DOHH2 (cell line): ENCODE results near the gene RASL10A.

Experiments
- H3F3A ChIP-seq: fragments of 200-600 bp; sonication (generic), shearing (Covaris generic); 2 replicates; pipeline ENCODE4 v1.6.0; 2016; ENCODE audit warnings: antibody characterized with exemption, mild to moderate bottlenecking; ENCODE audit not compliant: control insufficient read depth, insufficient read depth
- H3K27ac ChIP-seq: fragments of 200-600 bp; sonication (generic); 2 replicates; pipeline ENCODE4 v1.5.1; 2014; ENCODE audit warnings: low read depth, mild to moderate bottlenecking, low read length, moderate library complexity
- H3K27me3 ChIP-seq: fragments of 200-600 bp; sonication (generic); 2 replicates; pipeline ENCODE4 v1.6.1; 2014; ENCODE audit warnings: mild to moderate bottlenecking, low read length, mixed read lengths; ENCODE audit not compliant: control insufficient read depth
- H3K36me3 ChIP-seq: fragments of 200-600 bp; sonication (generic); 2 replicates; pipeline ENCODE4 v1.6.1; 2014; ENCODE audit warnings: mild to moderate bottlenecking, low read length, moderate library complexity, mixed read lengths; ENCODE audit not compliant: control insufficient read depth
- H3K4me1 ChIP-seq: fragments of 200-600 bp; sonication (generic); 2 replicates; pipeline ENCODE4 v1.6.1; 2014; ENCODE audit warnings: mild to moderate bottlenecking, low read length, mixed read lengths; ENCODE audit not compliant: control insufficient read depth
- H3K4me2 ChIP-seq: fragments of 200-600 bp; sonication (generic); 2 replicates; pipeline ENCODE4 v1.6.0; 2014; ENCODE audit warnings: mild to moderate bottlenecking, low read length, moderate library complexity
- H3K4me3 ChIP-seq: fragments of 200-600 bp; sonication (generic); 2 replicates; pipeline ENCODE4 v1.5.1; 2014; ENCODE audit warnings: mild to moderate bottlenecking, low read length, mixed read lengths
- H3K79me2 ChIP-seq: fragments of 200-600 bp; sonication (generic); 2 replicates; pipeline ENCODE4 v1.6.1; 2014; ENCODE audit warnings: mild to moderate bottlenecking, low read length, mixed read lengths; ENCODE audit not compliant: control insufficient read depth
- H3K9me2 ChIP-seq: fragments of 200-600 bp; sonication (generic); replicated peaks from 2 replicates; pipeline ENCODE4 v1.6.1; 2014; ENCODE audit warnings: mild to moderate bottlenecking, low read length, mixed read lengths; ENCODE audit not compliant: control insufficient read depth
- H3K9me3 ChIP-seq: fragments of 200-600 bp; sonication (generic); 2 replicates; pipeline ENCODE4 v1.6.1; 2014; ENCODE audit warnings: antibody characterized with exemption, low read length, mixed read lengths; ENCODE audit not compliant: control insufficient read depth, insufficient read depth
- H4K20me1 ChIP-seq: fragments of 200-600 bp; sonication (generic); 2 replicates; pipeline ENCODE4 v1.6.0; 2014; ENCODE audit warnings: low read depth, mild to moderate bottlenecking, antibody characterized with exemption, low read length, moderate library complexity; ENCODE audit not compliant: control insufficient read depth, insufficient read depth
- EZH2phosphoT487 ChIP-seq: fragments of 200-600 bp; sonication (generic); IDR thresholded peaks from 2 replicates; pipeline ENCODE4 v1.6.1; 2017; ENCODE audit warnings: borderline replicate concordance, mild to moderate bottlenecking, antibody characterized with exemption, low read length, moderate library complexity, mixed read lengths
- TF ChIP-seq, protein P1 (sequence below): fragments of 200-600 bp; sonication (generic); IDR thresholded peaks from one replicate; pipeline ENCODE4 v1.5.1; 2014; ENCODE audit warnings: antibody characterized with exemption, mild to moderate bottlenecking, low read depth, low read length; ENCODE audit not compliant: poor library complexity, severe bottlenecking

Gene RASL10A

GRCh38 chr22:29268511-29269229 lies 46.8 kb downstream of the RASL10A start:
- H3K4me2 ChIP-seq = peak overlapping the region; percentile 98
- peak overlapping the region; percentile 84 for H3K27ac ChIP-seq
- H3K79me2 ChIP-seq = peaks cover 80% of the 10 kb centered on the region
- 0 out of 2 replicates have a peak, but pooled peaks cover 3% of the 10 kb centered on the region for H3F3A ChIP-seq
- H3K36me3 ChIP-seq = peaks cover 90% of the 10 kb centered on the region
- H3K9me2 ChIP-seq = no peaks in the 10 kb centered on the region
- peaks cover 47% of the 10 kb centered on the region for H4K20me1 ChIP-seq
- peak overlapping the region; percentile 93 for H3K4me3 ChIP-seq
- no peak for TF ChIP-seq EZH2phosphoT487
- TF ChIP-seq, protein P1, sequence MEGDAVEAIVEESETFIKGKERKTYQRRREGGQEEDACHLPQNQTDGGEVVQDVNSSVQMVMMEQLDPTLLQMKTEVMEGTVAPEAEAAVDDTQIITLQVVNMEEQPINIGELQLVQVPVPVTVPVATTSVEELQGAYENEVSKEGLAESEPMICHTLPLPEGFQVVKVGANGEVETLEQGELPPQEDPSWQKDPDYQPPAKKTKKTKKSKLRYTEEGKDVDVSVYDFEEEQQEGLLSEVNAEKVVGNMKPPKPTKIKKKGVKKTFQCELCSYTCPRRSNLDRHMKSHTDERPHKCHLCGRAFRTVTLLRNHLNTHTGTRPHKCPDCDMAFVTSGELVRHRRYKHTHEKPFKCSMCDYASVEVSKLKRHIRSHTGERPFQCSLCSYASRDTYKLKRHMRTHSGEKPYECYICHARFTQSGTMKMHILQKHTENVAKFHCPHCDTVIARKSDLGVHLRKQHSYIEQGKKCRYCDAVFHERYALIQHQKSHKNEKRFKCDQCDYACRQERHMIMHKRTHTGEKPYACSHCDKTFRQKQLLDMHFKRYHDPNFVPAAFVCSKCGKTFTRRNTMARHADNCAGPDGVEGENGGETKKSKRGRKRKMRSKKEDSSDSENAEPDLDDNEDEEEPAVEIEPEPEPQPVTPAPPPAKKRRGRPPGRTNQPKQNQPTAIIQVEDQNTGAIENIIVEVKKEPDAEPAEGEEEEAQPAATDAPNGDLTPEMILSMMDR = no peak
- H3K27me3 ChIP-seq = no peaks in the 10 kb centered on the region
- H3K4me1 ChIP-seq = peaks cover 37% of the 10 kb centered on the region
- no peaks in the 10 kb centered on the region for H3K9me3 ChIP-seq

- peaks cover 41% of the 10 kb centered on the region for H4K20me1 ChIP-seq
- H3K9me2 ChIP-seq = no peaks in the 10 kb centered on the region
- 0 out of 2 replicates have a peak, but pooled peaks cover 1% of the 10 kb centered on the region for H3F3A ChIP-seq
- H3K4me3 ChIP-seq = peak within 1 kb of the TSS; percentile 93
- H3K4me1 ChIP-seq = peaks cover 37% of the 10 kb centered on the region
- peak within 1 kb of the TSS; percentile 98 for H3K4me2 ChIP-seq
- peaks cover 85% of the 10 kb centered on the region for H3K36me3 ChIP-seq
- H3K79me2 ChIP-seq = peaks cover 73% of the 10 kb centered on the region
- peak within 1 kb of the TSS; percentile 84 for H3K27ac ChIP-seq
- TF ChIP-seq, protein P1 = no peak
- no peak for TF ChIP-seq EZH2phosphoT487
- no peaks in the 10 kb centered on the region for H3K9me3 ChIP-seq
- H3K27me3 ChIP-seq = no peaks in the 10 kb centered on the region
Measured at GRCh38 chr22:29267858-29268510, 47.5 kb downstream of the RASL10A start, which contains the start of the genes EWSR1 and RHBDD3. Gene EWSR1 (plus strand): TSS chr22:29268268. CDS start chr22:29268337, 69 bp downstream. Gene RHBDD3 (minus strand): TSS chr22:29267981. CDS start chr22:29265626, 2,355 bp downstream.

DNA sequence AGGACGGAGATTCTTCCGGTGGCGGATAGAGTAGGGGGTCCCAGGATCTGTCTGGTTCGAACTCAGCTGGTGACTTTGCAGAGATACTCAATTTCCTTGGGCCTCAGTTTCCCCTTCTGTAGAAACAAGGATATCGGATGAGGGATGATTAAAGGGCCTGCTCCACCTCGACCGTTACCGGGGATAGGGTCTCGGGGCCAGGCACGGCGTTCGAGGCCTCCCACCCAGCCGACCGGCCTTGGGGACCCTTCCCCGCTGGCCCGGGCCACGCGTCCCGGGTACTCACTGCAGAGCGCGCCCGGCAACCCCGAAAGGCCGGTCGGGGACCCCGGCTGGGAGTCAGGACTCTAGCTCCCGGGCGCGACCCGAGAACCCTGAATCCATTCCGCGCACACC lies 48.0 kb downstream of the RASL10A start:
- Histone ChIP-seq H3K4me2 (peak overlapping the region; percentile 98), H3K27ac (peak overlapping the region; percentile 84), H4K20me1 (peaks cover 35% of the 10 kb centered on the region), H3F3A (no peaks in the 10 kb centered on the region), H3K27me3 (no peaks in the 10 kb centered on the region), H3K36me3 (peaks cover 80% of the 10 kb centered on the region), H3K4me3 (peak overlapping the region; percentile 93), H3K9me2 (no peaks in the 10 kb centered on the region), H3K79me2 (peaks cover 68% of the 10 kb centered on the region), H3K9me3 (no peaks in the 10 kb centered on the region), H3K4me1 (peaks cover 35% of the 10 kb centered on the region)
- TF ChIP-seq, protein P1 = no peak
- TF ChIP-seq EZH2phosphoT487 = no peak
